Adrenal gland (tissue), 12 donors: ENCODE results near the gene RYR2. TPM values are rescaled to one million over a fixed set of nuclear protein-coding genes. Genes with fewer than 3 reads are reported as not detected.
"Not testable (repeated sequence)": the region's sequence is repeated elsewhere in the genome, so short reads cannot be mapped to it uniquely, and the experiment has no call there.

Experiments used
- DNase-seq, 7 donors: peaks; one replicate each; pipeline ENCODE4 v3.0.0-alpha.2; 2019 to 2020
- H3K27ac ChIP-seq, 5 donors: fragments of 200-600 bp; sonication (generic) in 4 of 5; 1 replicate in 3 of 5; 2 replicates in 2 of 5; pipeline versions ENCODE4 v1.5.1 to v1.8.0; 2016 to 2020; ENCODE audit warnings: mild to moderate bottlenecking in 1 of 5
- H3K27me3 ChIP-seq: fragments of 200-600 bp; 2 replicates; pipeline ENCODE4 v1.8.0; 2021
- H3K36me3 ChIP-seq, 2 donors: fragments of 200-600 bp; replicated peaks in 1 of 2; 1 replicate in 1 of 2; 2 replicates in 1 of 2; pipeline versions ENCODE4 v1.5.1 to v1.8.0; 2018 to 2022
- H3K4me1 ChIP-seq, 2 donors: fragments of 200-600 bp; replicated peaks in 1 of 2; 1 replicate in 1 of 2; 2 replicates in 1 of 2; pipeline versions ENCODE4 v1.5.1 to v1.8.0; 2018 to 2021
- H3K4me3 ChIP-seq, 4 donors: fragments of 200-600 bp; sonication (generic) in 3 of 4; one replicate each; pipeline ENCODE4 v1.5.1; 2016 to 2018
- H3K9me3 ChIP-seq, 3 donors: fragments of 200-600 bp; sonication (generic) in 1 of 3; replicated peaks in 1 of 3; 1 replicate in 2 of 3; 2 replicates in 1 of 3; pipeline versions ENCODE4 v1.5.1 to v1.8.0; 2016 to 2021
- POLR2A ChIP-seq, 2 donors: fragments of 450-650 bp; IDR thresholded peaks; one replicate each; pipeline ENCODE4 v1.6.1; 2017; ENCODE audit warnings: antibody characterized with exemption in 2 of 2, mild to moderate bottlenecking in 2 of 2, moderate library complexity in 1 of 2
- WGBS, 4 donors: extraction: QIAGEN DNeasy Blood & Tissue Kit in 2 of 4; methylation state at CpG; one replicate each; pipeline versions ENCODE4 v1.1.5 to v1.1.7; 2013 to 2017; 5-methylcytosine and 5-hydroxymethylcytosine counted together
- intact Hi-C, 2 donors: fragments of 100-400 bp; cut with DNase I; formaldehyde crosslinking; loops; one replicate each; pipeline versions ENCODE4 v1.14.1 to v1.15.0; 2022 to 2023
- polyA plus RNA-seq, 3 donors: library from polyadenylated mRNA; stranded (reverse); fragments of 200-250 nt in 2 of 3; fragments of 350-450 nt in 1 of 3; fragmentation: Illumina TruSeq in 1 of 3; extraction: RNeasy Lipid Tissue Mini Kit (QIAGEN cat#74804) in 1 of 3; gene quantifications; one replicate each; pipeline ENCODE4 v1.2.3, GENCODE V29; 2013 to 2014
- total RNA-seq, 9 donors: library from RNA; depleted of rRNA in 4 of 9; stranded (reverse); fragments of >200 nt in 4 of 9; fragments of 120-200 nt in 1 of 9; fragmentation: NEBNext Ultra II Directional in 1 of 9; extraction: Animal tissue kit (Norgen Biotek cat#: 25700) in 1 of 9; gene quantifications; one replicate each; pipeline versions ENCODE4 v1.1.0 to v1.2.4, GENCODE V29; 2013 to 2023
- TF ChIP-seq, protein P1 (sequence below), 6 experiments: fragments of 450-650 bp in 4 of 6; fragments of 200-600 bp in 2 of 6; sonication (generic) in 1 of 6; IDR thresholded peaks; 1 replicate in 5 of 6; 2 replicates in 1 of 6; pipeline versions ENCODE4 v1.5.1 to v1.8.0; 2016 to 2021; ENCODE audit warnings: antibody characterized with exemption in 6 of 6, mild to moderate bottlenecking in 2 of 6, moderate library complexity in 1 of 6
- donor health status: healthy with polysubstance abuse.
- donor health status: Bipolar disorder and iron deficiency.
- donor health status: DM: yes; HTN: yes; CAD: no.
- donor health status: DM: no; HTN: no; CAD: no.
- donor health status: DM: no; HTN: no; CAD: no.
- donor health status: DM: yes; HTN: yes; CAD: no.

The RYR2 gene
- total and polyA plus RNA-seq, 12 donors, result 0.07 to 6.3 (median 0.18) TPM; not detected in 1

DNA sequence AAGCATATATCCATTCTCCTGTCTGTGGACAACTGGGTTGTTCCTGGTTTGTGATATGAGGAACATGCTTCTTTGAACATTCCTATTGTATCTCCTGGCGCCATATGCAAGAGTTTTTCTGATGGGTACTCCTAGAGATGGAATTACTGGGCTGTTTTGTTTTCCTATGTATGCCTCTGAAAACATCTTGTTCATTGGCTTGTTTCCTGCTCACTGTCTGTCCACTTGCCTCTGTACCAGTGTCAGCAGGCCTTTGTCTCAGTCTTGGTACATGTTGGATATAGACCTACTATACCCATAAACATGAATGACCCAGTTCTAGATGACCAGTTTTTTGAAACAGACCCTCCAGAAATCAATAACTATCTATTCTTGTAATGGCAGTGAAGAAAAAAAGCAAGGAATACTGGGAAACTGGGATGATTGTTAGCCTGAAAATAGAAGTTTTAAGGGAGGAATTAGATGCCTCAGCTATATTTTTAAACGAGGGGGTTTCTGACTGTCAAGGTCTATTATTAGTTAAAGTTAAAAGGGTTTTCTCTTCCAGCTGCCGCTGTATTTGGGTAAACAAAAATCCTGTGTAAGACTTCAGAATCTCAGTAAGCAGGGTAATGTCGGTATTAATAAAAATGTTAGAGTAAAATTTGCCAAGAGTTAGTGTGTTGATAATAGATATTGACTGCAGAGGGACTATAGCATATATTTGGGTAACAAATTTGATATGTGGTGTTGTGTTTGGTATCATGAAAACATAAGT is 103.6 kb downstream of the RYR2 start:
- H3K4me1 ChIP-seq, result no peaks in the 10 kb centered on the region
- no peak overlapping the region for H3K27ac ChIP-seq
- H3K4me3 ChIP-seq, result no peak overlapping the region
- no peak for DNase-seq
- WGBS, 4 donors, result 60 to 69% (median 63%) methylated on average over 4 of the region's 4 CpGs
- no peaks in the 10 kb centered on the region for H3K27me3 ChIP-seq
- H3K36me3 ChIP-seq, result no peaks in the 10 kb centered on the region
- intact Hi-C loops, result no loop called here
- TF ChIP-seq, protein P1, sequence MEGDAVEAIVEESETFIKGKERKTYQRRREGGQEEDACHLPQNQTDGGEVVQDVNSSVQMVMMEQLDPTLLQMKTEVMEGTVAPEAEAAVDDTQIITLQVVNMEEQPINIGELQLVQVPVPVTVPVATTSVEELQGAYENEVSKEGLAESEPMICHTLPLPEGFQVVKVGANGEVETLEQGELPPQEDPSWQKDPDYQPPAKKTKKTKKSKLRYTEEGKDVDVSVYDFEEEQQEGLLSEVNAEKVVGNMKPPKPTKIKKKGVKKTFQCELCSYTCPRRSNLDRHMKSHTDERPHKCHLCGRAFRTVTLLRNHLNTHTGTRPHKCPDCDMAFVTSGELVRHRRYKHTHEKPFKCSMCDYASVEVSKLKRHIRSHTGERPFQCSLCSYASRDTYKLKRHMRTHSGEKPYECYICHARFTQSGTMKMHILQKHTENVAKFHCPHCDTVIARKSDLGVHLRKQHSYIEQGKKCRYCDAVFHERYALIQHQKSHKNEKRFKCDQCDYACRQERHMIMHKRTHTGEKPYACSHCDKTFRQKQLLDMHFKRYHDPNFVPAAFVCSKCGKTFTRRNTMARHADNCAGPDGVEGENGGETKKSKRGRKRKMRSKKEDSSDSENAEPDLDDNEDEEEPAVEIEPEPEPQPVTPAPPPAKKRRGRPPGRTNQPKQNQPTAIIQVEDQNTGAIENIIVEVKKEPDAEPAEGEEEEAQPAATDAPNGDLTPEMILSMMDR (IDR thresholded peaks at IDR 0.05), result no peak
- TF ChIP-seq POLR2A (IDR thresholded peaks at IDR 0.05), result no peak
- H3K9me3 ChIP-seq, result no peaks in the 10 kb centered on the region

DNA sequence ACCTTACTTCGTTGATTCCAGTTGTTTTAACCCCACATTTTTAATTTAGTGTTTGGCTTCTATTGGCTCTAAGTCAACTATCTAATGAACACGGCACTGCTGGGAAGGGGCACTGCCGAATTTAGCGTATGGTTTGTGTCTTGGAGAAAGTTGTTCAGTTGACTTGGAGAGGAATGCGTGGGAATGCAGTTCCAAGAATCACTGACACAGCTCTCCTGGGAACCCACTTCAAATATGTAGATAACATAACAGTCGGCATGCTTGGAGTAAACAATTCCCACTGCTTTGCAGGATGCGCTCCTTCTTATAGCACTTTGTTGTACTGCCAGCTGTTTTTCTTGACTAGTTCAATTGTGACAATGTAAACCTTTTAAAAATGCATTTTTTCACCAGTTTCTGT is 104.3 kb downstream of the RYR2 start:
- Histone ChIP-seq H3K27me3 (no peaks in the 10 kb centered on the region), H3K36me3 (no peaks in the 10 kb centered on the region), H3K4me1 (no peaks in the 10 kb centered on the region), H3K9me3 (no peaks in the 10 kb centered on the region), H3K4me3 (no peak overlapping the region), H3K27ac (no peak overlapping the region)
- TF ChIP-seq POLR2A (IDR thresholded peaks at IDR 0.05), result no peak
- TF ChIP-seq, protein P1 (IDR thresholded peaks at IDR 0.05), result no peak
- intact Hi-C loops, result no loop called here
- no peak for DNase-seq
- 38 to 58% (median 47%) methylated on average over 7 of the region's 7 CpGs for WGBS, 4 donors

DNA sequence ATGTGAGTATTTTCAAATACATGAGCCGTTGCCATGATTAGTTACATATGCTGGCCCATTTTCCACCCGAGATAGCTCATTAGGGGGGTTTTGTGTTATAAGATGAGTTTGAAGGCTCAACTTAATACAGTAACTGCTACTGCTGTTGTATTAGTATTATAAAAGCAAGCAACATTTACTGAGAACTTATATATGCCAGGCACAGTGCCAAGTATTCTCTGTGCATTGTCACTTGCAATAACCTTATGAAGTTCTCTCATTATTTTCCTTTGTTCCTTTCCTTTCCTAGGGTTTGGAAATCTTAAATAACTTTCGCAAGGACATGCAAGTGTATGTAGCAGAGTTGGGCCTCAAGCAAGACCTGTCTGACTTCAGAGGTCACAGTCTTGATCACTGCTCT is 107.9 kb downstream of the RYR2 start:
- Histone ChIP-seq H3K4me3 (no peak overlapping the region), H3K27me3 (no peaks in the 10 kb centered on the region), H3K36me3 (no peaks in the 10 kb centered on the region), H3K4me1 (no peaks in the 10 kb centered on the region), H3K9me3 (no peaks in the 10 kb centered on the region), H3K27ac (no peak overlapping the region)
- 82 to 93% (median 87%) methylated on average over 3 of the region's 3 CpGs for WGBS, 4 donors
- DNase-seq, result no peak
- intact Hi-C loops, result no loop called here
- TF ChIP-seq POLR2A (IDR thresholded peaks at IDR 0.05), result no peak
- TF ChIP-seq, protein P1 (IDR thresholded peaks at IDR 0.05), result no peak

DNA sequence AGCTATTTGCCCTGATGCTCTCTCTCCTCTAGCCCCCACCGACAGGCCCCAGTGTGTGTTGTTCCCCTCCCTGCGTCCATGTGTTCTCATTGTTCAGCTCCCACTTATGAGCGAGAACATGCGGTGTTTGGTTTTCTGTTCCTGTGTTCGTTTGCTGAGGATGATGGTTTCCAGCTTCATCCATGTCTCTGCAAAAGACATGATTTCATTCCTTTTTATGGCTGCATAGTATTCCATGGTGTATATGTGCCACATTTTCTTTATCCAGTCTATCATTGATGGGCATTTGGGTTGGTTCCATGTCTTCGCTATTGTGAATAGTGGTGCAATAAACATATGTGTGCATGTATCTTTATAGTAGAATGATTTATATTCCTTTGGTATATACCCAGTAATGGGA is 110.0 kb downstream of the RYR2 start:
- H3K9me3 ChIP-seq, H3K27me3 ChIP-seq, DNase-seq, H3K4me1 ChIP-seq, H3K27ac ChIP-seq, intact Hi-C loops, H3K36me3 ChIP-seq, H3K4me3 ChIP-seq: not testable (repeated sequence)
- WGBS, 4 donors, result 77 to 90% (median 83%) methylated on average over 6 of the region's 6 CpGs
